HCEC 1CT (cell line): ENCODE data around the gene SRC.
"Not testable (repeated sequence)": the region's sequence is repeated elsewhere in the genome, so short reads cannot be mapped to it uniquely, and the experiment has no call there.

ENCODE experiments used
- DNase-seq: peaks from one replicate; pipeline ENCODE4 v3.0.0-alpha.2; 2017

Gene SRC

GRCh38 chr20:37337208-37337991, 8.5 kb upstream of the SRC start:
- no peak for DNase-seq

DNA sequence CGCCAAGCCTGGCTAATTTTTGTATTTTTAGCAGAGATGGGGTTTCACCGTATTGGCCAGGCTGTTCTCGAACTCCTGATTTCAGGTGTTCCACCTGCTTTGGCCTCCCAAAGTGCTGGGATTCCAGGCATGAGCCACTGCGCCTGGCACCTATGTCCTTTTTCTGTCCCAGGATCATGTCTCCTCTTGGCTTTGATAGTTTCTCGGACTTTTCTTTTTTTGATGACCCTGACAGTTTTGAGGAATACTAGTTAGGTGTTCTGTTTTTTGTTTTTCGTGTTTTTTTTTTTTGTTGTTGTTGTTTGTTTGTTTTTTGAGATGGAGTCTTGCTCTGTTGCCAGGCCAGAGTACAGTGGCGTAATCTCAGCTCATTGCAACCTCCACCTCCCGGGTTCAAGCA, 7.6 kb upstream of the SRC start:
- not testable (repeated sequence) for DNase-seq

DNA sequence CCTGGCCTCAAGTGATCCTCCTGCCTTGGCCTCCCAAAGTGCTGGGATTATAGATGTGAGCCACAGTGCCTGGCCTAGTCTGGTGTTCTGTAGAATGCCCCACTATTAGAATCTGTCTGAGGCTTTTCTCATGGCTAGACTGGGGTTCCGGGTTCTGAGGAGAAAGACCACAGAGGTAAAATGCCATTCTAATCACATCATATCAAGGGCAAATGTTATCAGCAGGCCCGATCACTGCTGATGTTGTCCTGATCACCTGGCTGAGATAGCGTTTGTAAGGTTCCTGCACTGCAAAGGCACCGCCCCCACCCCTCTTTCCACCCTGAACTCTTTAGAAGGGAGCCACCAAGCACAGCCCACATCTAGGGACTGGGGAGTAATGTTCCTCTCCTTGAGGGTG, 6.7 kb upstream of the SRC start:
- no peak for DNase-seq

DNA sequence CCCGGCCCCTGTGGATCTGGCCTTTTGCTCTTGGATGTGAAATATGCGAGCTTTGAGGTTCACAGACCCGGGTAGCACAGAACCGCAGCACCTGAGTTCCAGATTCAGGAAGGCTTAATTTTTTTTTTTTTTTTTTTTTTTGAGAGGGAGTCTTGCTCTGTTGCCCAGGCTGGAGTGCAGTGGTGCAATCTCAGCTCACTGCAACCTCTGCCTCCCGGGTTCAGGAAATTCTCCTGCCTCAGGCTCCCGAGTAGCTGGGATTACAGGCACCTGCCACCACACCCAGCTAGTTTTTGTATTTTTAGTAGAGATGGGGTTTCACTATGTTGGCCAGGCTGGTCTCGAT, 6.2 kb upstream of the SRC start:
- not testable (repeated sequence) for DNase-seq

DNA sequence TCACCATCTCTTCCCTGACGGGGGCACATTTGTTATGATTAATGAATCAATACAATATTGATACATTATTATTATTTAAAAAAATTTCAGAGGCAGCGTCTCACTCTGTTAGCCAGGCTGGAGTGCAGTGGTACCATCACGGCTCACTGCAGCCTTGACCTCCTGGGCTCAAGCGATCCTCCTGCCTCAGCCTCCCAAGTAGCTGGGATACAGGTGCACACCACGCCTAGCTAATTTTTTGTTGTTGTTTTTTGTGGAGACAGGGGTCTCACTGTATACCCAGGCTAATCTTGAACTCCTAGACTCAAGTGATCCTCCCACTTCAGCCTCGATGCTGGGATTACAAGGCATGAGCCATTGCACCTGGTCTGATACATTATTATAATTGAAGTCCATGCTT, 4.9 kb upstream of the SRC start:
- no peak for DNase-seq

GRCh38 chr20:37341632-37342031, 4.3 kb upstream of the SRC start:
- DNase-seq: no peak

GRCh38 chr20:37342231-37343177, 3.4 kb upstream of the SRC start:
- peak; percentile 9 for DNase-seq

DNA sequence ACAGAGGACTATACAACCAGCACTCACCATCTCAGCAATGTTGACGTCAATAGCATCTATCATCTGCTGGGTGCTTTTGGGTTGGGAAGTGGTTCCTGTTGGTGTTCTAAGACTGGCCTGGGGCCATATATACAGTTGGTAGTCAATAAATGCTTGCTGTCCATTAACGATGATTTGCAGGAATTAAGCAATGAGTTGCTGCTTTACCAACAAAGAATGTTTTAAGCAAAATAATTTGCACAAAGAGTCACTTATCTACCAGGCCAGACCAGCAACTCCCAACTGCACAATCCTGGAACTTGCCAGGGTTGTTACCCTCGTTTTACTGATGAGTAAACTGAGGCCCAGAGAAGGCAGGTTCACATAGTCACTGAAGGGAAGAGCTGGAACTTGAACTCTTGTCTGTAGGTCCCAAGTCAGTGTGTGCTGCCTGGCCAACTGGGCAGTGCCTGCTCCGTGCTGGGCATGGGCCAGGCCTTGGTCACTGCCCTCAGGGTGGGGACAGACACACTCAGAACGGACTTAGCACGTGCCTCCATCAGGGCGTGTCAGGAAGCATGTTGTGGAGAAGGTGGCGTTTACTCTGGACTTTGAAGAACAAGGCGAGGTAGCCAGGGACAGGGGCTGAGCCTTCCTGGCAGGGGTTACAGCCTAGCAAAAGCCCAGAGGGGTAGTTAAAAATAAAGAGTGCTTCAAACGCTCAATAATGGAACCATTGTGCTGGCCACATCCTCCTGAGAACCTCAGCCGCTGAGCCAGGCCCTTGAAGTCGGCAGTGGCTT, 2.5 kb upstream of the SRC start:
- no peak for DNase-seq

DNA sequence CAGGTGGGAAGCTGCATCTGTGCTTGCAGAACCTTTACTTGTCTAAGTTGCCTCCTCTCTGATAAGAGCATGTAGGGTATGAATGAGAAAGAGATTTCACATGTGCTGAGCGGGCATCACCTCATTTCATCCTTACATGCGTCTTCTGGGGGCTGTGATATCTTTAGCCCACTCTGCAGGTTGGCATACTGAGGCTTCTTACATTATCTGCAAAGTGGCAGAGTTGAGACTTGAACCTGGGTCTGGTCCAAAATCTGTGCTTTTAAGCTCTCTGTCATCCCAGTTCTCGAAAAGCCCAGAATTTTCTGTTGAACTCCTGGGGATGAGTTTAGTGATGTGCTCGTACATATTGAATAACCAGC, 2.0 kb upstream of the SRC start:
- no peak for DNase-seq

DNA sequence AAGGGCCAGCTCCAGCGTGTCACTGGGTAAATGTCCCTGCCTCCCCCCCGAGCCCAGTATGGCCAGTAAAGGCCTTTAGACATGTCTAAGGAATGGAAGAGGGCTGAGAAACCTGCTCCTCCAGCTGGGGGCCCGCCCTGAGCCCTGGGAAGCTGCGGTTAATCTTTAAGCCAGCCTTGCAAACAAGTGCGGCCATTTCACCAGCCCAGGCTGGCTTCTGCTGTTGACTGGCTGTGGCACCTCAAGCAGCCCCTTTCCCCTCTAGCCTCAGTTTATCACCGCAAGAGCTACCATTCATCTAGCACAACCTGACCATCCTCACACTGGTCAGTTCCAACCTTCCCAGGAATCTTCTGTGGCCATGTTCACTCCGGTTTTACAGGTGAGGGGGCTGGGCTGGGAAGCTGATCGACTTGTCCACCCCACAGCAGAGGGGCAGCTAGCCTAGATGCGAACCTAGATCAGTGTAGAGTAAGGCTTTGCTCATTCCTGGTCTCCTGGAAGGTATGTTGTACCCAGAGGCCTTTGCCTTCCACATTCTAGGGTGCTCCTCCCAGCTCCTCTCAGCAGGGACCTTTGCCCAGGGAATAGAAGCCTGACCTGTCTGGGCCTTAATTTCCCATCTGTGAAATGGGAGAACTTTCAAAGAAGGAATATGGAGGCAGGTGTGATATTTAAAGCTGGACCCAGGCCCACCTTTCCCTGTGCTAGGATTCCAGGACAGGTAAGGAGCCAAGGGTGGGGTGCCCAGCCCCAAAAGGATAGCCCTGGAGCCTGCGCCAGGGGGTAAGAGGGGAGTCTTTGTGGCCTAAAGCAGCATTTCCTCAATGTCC, 1.2 kb upstream of the SRC start:
- DNase-seq: no peak

GRCh38 chr20:37346236-37346534, 245 bp downstream of the SRC start:
- no peak for DNase-seq

- DNase-seq: no peak
Observed at GRCh38 chr20:37346535-37347346, 801 bp downstream of the SRC start.

GRCh38 chr20:37347347-37347823, 1.4 kb downstream of the SRC start:
- DNase-seq: no peak

GRCh38 chr20:37347891-37348791, 2.2 kb downstream of the SRC start:
- DNase-seq: no peak

DNA sequence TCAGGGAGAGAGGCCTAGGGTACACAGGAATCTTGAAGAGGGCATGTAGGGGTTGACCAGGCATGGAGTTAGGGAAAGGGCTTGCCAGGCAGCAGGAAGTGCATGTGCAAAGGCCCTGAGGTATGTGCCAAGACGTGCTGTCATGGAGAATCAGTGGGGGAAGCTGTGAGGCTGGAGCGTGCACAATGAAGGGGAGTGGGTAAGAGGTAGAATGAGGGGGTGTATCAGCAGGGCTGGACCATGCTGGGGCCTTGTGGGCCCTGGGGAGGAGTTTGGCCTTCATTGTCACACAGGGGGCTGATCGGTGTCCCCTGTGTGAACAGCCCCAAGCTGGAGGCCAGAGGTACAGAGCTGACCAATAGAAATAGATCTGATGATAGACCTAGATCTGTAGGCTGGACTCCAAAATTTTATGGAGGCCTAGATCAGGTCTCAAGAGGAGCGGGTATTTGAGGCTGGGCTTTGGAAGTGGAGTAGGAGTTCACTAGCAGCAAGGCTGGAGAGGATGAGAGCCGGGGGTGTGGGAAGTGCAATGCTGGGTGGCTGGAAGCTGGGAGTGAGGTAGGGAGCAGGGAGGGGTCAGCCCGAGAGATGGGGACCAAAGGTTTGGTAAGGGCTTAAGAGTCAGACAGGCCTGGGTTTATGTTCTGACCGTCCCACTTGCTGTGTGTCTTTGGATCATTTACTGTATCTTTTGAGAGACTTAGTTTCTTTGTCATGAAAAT, 3.0 kb downstream of the SRC start:
- DNase-seq: no peak

DNA sequence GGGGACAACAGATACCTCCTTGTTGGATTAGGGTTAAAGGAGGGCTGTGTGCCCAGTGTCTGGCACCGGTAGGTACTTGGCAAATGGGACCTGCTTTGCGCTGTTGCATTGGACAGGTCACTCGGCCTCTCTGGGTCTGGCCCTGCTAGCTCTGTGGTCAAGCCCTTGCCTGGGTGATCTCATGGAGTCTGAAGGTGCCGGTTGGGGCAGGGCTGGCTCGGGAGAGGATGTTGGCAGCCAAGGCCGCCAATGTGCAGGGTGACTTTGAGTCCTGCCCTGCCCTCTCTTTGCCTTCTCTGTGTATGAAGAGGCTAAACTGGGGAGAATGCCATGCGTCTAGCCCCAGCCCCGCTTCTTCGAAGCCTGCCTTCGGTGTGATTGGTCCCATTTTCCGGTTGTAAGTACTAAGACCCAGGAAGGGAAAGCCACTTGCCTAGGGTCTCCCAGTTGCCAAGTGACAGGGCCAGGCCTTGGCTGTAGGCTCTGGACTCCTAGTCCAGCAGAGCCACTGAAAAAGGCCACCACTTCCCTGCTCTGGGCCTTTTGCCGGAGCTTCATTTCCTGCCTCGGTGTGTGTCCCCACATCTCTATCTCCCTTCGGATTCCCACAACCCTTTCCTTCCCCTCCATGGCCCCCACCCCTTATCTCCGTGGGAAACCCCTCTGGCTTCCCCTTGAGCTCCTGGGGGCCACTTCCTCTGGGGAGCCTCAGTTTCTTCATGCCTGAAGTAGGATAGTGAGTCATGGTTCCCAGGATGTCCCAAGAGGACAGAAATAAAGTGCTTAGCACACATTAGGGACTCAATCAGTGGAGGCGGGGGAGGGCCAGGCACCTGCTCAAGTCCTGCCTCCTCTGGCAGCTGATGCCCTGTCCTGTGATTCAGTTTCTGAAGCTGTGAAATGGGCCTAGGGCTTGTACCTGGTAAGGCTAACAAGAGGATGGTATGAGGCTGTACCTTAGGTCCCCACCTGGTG, 3.9 kb downstream of the SRC start:
- DNase-seq: no peak

GRCh38 chr20:37350649-37351574, 5.0 kb downstream of the SRC start:
- no peak for DNase-seq
